Testis (tissue), 3 donors: ENCODE measurements around the gene EEF1AKMT2. TPM values are rescaled to one million over a fixed set of nuclear protein-coding genes. Genes with fewer than 3 reads are reported as not detected.

ENCODE experiments used
- DNase-seq: peaks from one replicate; pipeline ENCODE4 v3.0.0-alpha.2; 2019
- H3K27ac ChIP-seq, 2 donors: fragments of 200-600 bp; sonication (generic); one replicate each; pipeline ENCODE4 v1.5.1; 2019
- H3K27me3 ChIP-seq: fragments of 200-600 bp; sonication (generic); one replicate; pipeline ENCODE4 v1.5.1; 2019
- H3K36me3 ChIP-seq: fragments of 200-600 bp; sonication (generic); one replicate; pipeline ENCODE4 v1.5.1; 2017; ENCODE audit warnings: low read depth; ENCODE audit errors: missing control alignments
- H3K4me1 ChIP-seq: fragments of 200-600 bp; sonication (generic); one replicate; pipeline ENCODE4 v1.5.1; 2019
- H3K4me3 ChIP-seq, 2 donors: fragments of 200-600 bp; sonication (generic); one replicate each; pipeline ENCODE4 v1.5.1; 2017 to 2019
- H3K9me3 ChIP-seq: fragments of 200-600 bp; sonication (generic); one replicate; pipeline ENCODE4 v1.5.1; 2017
- POLR2A ChIP-seq: fragments of 450-650 bp; IDR thresholded peaks from one replicate; pipeline ENCODE4 v1.6.1; 2017; ENCODE audit warnings: antibody characterized with exemption, mild to moderate bottlenecking, moderate library complexity
- WGBS, 2 donors: methylation state at CpG; one replicate each; pipeline ENCODE4 v1.1.5; 2018; 5-methylcytosine and 5-hydroxymethylcytosine counted together
- intact Hi-C: fragments of 100-400 bp; cut with DNase I; formaldehyde crosslinking; loops from one replicate; pipeline ENCODE4 v1.15.1; 2023; ENCODE audit warnings: low total_unique reads
- polyA plus RNA-seq: library from polyadenylated mRNA; stranded (reverse); fragments of 350-450 nt; fragmentation: Illumina TruSeq; extraction: RNeasy Lipid Tissue Mini Kit (QIAGEN cat#74804); gene quantifications from one replicate; pipeline ENCODE4 v1.2.3, GENCODE V29; 2014; ENCODE audit warnings: low read depth, low replicate concordance; ENCODE audit not compliant: insufficient read depth
- total RNA-seq, 2 donors: library from RNA; depleted of rRNA; stranded (reverse); fragments of >200 nt; gene quantifications; one replicate each; pipeline ENCODE4 v1.2.3, GENCODE V29; 2016
- TF ChIP-seq, protein P1 (sequence below), 3 experiments: fragments of 450-650 bp in 2 of 3; fragments of 200-600 bp in 1 of 3; sonication (generic) in 1 of 3; IDR thresholded peaks; one replicate each; pipeline ENCODE4 v1.5.1; 2016 to 2019; ENCODE audit warnings: antibody characterized with exemption in 3 of 3, mild to moderate bottlenecking in 2 of 3, moderate library complexity in 1 of 3

EEF1AKMT2 gene
- total and polyA plus RNA-seq, 3 donors from 2014 or later: 25.8 to 47.9 (median 27.6) TPM

- H3K9me3 ChIP-seq: no peaks in the 10 kb centered on the region
- H3K27ac ChIP-seq: peak overlapping the region; percentile 73 to 89
- DNase-seq: no peak
- TF ChIP-seq, protein P1, sequence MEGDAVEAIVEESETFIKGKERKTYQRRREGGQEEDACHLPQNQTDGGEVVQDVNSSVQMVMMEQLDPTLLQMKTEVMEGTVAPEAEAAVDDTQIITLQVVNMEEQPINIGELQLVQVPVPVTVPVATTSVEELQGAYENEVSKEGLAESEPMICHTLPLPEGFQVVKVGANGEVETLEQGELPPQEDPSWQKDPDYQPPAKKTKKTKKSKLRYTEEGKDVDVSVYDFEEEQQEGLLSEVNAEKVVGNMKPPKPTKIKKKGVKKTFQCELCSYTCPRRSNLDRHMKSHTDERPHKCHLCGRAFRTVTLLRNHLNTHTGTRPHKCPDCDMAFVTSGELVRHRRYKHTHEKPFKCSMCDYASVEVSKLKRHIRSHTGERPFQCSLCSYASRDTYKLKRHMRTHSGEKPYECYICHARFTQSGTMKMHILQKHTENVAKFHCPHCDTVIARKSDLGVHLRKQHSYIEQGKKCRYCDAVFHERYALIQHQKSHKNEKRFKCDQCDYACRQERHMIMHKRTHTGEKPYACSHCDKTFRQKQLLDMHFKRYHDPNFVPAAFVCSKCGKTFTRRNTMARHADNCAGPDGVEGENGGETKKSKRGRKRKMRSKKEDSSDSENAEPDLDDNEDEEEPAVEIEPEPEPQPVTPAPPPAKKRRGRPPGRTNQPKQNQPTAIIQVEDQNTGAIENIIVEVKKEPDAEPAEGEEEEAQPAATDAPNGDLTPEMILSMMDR (IDR thresholded peaks at IDR 0.05): no peak
- TF ChIP-seq POLR2A: no peak
- H3K36me3 ChIP-seq: no peaks in the 10 kb centered on the region
- 47 to 56% methylated on average over 13 of the region's 13 CpGs for WGBS, 2 donors
- intact Hi-C loops: no loop called here
- no peak overlapping the region for H3K4me3 ChIP-seq
- H3K4me1 ChIP-seq: peaks cover 81% of the 10 kb centered on the region
- no peaks in the 10 kb centered on the region for H3K27me3 ChIP-seq
These were observed 58.0 kb downstream of the EEF1AKMT2 start for GRCh38 chr10:124733571-124734245.

- WGBS, 2 donors: 45 to 68% methylated on average over 10 to 14 of the region's 14 CpGs
- peak; percentile 73 for DNase-seq
- Histone ChIP-seq H3K27ac (peak overlapping the region; percentile 73 to 89), H3K36me3 (no peaks in the 10 kb centered on the region), H3K27me3 (no peaks in the 10 kb centered on the region), H3K9me3 (no peaks in the 10 kb centered on the region), H3K4me3 (no peak overlapping the region), H3K4me1 (peaks cover 81% of the 10 kb centered on the region)
- intact Hi-C loops: no loop called here
- TF ChIP-seq, protein P1 (IDR thresholded peaks at IDR 0.05): no peak
- no peak for TF ChIP-seq POLR2A
These were observed 58.6 kb downstream of the EEF1AKMT2 start for GRCh38 chr10:124732931-124733570.

DNA sequence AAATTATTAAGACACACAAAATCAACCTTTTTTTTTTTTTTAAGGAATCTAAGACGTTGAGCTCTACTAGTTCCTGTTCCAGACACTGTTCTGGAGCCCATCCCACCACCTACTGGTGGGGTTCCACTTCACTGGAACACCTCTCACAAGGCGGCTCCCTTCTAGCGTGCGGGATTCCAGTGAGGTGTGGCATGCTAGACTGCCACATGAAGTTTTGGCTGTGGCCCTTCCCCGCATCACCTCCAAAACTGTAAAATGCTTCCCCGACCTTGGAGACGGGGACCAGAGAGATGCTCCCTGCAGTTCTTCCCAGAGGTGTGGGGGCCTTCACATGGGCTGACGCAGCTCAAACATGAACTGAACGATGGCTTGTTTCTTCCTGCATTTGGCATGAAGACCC is 60.1 kb downstream of the EEF1AKMT2 start:
- H3K4me1 ChIP-seq: peaks cover 81% of the 10 kb centered on the region
- TF ChIP-seq, protein P1 (IDR thresholded peaks at IDR 0.05): no peak
- no peak for TF ChIP-seq POLR2A
- H3K4me3 ChIP-seq: no peak overlapping the region
- 77 to 79% methylated on average over 9 of the region's 9 CpGs for WGBS, 2 donors
- peak overlapping the region; percentile 4 to 89 for H3K27ac ChIP-seq
- intact Hi-C loops: no loop called here
- no peak for DNase-seq
- no peaks in the 10 kb centered on the region for H3K36me3 ChIP-seq
- H3K27me3 ChIP-seq: no peaks in the 10 kb centered on the region
- H3K9me3 ChIP-seq: no peaks in the 10 kb centered on the region

DNA sequence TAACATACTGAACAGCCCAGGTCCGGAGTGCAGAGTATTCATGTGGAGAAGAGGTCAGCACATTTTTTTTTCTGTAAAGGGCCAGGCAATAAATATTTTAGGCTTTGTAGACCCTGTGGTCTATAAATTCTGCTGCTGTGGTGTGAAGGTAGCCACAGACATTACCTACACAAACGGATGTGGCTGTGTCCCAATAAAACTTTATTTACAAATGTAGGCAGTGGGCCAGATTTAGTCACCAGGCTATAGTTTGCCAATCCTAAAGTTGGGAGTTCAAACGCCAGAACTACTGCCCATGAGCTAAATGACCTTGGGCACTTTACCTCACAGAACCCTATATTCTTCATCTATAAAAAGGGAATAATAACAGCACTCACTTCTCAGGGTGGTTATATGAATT is 60.9 kb downstream of the EEF1AKMT2 start:
- intact Hi-C loops: no loop called here
- peaks cover 73% of the 10 kb centered on the region for H3K4me1 ChIP-seq

More for the DNA sequence above, 60.9 kb downstream of the EEF1AKMT2 start:
- 82 to 94% methylated on average over 3 of the region's 3 CpGs for WGBS, 2 donors
- H3K27ac ChIP-seq: peak overlapping the region in 1 of 2 donors; percentile 89
- TF ChIP-seq POLR2A: no peak
- TF ChIP-seq, protein P1 (IDR thresholded peaks at IDR 0.05): no peak
- no peaks in the 10 kb centered on the region for H3K9me3 ChIP-seq
- no peaks in the 10 kb centered on the region for H3K27me3 ChIP-seq
- H3K4me3 ChIP-seq: no peak overlapping the region
- no peaks in the 10 kb centered on the region for H3K36me3 ChIP-seq
- no peak for DNase-seq
